Naive thymus-derived CD4-positive, alpha-beta T cell (primary cell): ENCODE results near the gene TTLL5. TPM values are rescaled to one million over a fixed set of nuclear protein-coding genes. Genes with fewer than 3 reads are reported as not detected.

Experiments
- ATAC-seq: fragments of 150-1000 bp; cut with Tn5 transposase; 2 replicates; pipeline ENCODE4 v1.10.0; 2021; ENCODE audit warnings: mild to moderate bottlenecking, moderate library complexity
- CTCF ChIA-PET: fragments of 350-600 bp; sonication (Branson Sonifier 250); formaldehyde crosslinking; loops from one replicate; lab custom pipeline; 2021; ENCODE audit warnings: antibody characterized with exemption; lab: Charles Lee
- POLR2A ChIA-PET: fragments of 350-600 bp; sonication (Branson Sonifier 250); formaldehyde crosslinking; loops from one replicate; lab custom pipeline; 2021; ENCODE audit warnings: antibody characterized with exemption, inconsistent platforms; lab: Charles Lee
- DNase-seq, 9 donors: peaks; one replicate each; pipeline versions ENCODE4 v3.0.0 to v3.0.0-alpha.2; 2020 to 2022; ENCODE audit warnings: mixed read lengths in 1 of 9
- H3K27ac ChIP-seq: one replicate; pipeline ENCODE4 v1.7.0; 2013; ENCODE audit warnings: mild to moderate bottlenecking, low read depth, low read length, moderate library complexity
- H3K27me3 ChIP-seq, 2 donors: one replicate each; pipeline ENCODE4 v1.7.0; 2013; ENCODE audit warnings: low read length in 2 of 2, mild to moderate bottlenecking in 2 of 2, moderate library complexity in 2 of 2; ENCODE audit not compliant: control insufficient read depth in 2 of 2, insufficient read depth in 2 of 2
- H3K36me3 ChIP-seq, 3 experiments: 1 replicate in 2 of 3; 2 replicates in 1 of 3; pipeline ENCODE4 v1.7.0; 2013; ENCODE audit warnings: low read length in 3 of 3, mild to moderate bottlenecking in 3 of 3, moderate library complexity in 1 of 3; ENCODE audit not compliant: insufficient read depth in 3 of 3, control insufficient read depth in 2 of 3
- H3K4me1 ChIP-seq, 2 donors: one replicate each; pipeline ENCODE4 v1.7.0; 2013; ENCODE audit warnings: low read length in 2 of 2, mild to moderate bottlenecking in 2 of 2, moderate library complexity in 1 of 2; ENCODE audit not compliant: control insufficient read depth in 2 of 2, insufficient read depth in 2 of 2
- H3K4me3 ChIP-seq: 2 replicates; pipeline ENCODE4 v1.7.0; 2013; ENCODE audit warnings: mild to moderate bottlenecking, low read length
- H3K9me3 ChIP-seq, 3 experiments: 1 replicate in 2 of 3; 2 replicates in 1 of 3; pipeline ENCODE4 v1.7.0; 2013; ENCODE audit warnings: low read length in 3 of 3; ENCODE audit not compliant: control insufficient read depth in 2 of 3
- H3K27ac Mint-ChIP-seq, 9 donors: one replicate each; pipeline ENCODE4 v1.8.0; 2020 to 2022; ENCODE audit warnings: mixed read lengths in 9 of 9, mild to moderate bottlenecking in 8 of 9, moderate library complexity in 5 of 9, inconsistent platforms in 2 of 9
- H3K27me3 Mint-ChIP-seq, 5 donors: one replicate each; pipeline ENCODE4 v1.8.0; 2021 to 2022; ENCODE audit warnings: mixed read lengths in 5 of 5, mild to moderate bottlenecking in 1 of 5
- H3K36me3 Mint-ChIP-seq, 5 donors: one replicate each; pipeline ENCODE4 v1.8.0; 2020 to 2022; ENCODE audit warnings: mixed read lengths in 5 of 5, mild to moderate bottlenecking in 3 of 5, inconsistent platforms in 1 of 5
- H3K4me1 Mint-ChIP-seq, 7 donors: one replicate each; pipeline ENCODE4 v1.8.0; 2020 to 2022; ENCODE audit warnings: mixed read lengths in 7 of 7, mild to moderate bottlenecking in 3 of 7, inconsistent platforms in 1 of 7
- H3K4me3 Mint-ChIP-seq, 10 donors: one replicate each; pipeline ENCODE4 v1.8.0; 2020 to 2022; ENCODE audit warnings: mild to moderate bottlenecking in 10 of 10, mixed read lengths in 10 of 10, moderate library complexity in 6 of 10, inconsistent platforms in 2 of 10
- H3K9me3 Mint-ChIP-seq, 11 donors: one replicate each; pipeline ENCODE4 v1.8.0; 2020 to 2022; ENCODE audit warnings: mixed read lengths in 11 of 11, mild to moderate bottlenecking in 4 of 11, inconsistent platforms in 1 of 11, moderate library complexity in 1 of 11
- intact Hi-C, 2 donors: fragments of 100-400 bp; cut with micrococcal nuclease; formaldehyde crosslinking; loops; one replicate each; pipeline ENCODE4 v1.15.1; 2023
- polyA plus RNA-seq, 2 donors: library from polyadenylated mRNA; unstranded; fragments of 300-500 nt; fragmentation: Illumina TruSeq; gene quantifications; one replicate each; pipeline ENCODE4 v1.2.3, GENCODE V29; 2021
- total RNA-seq, 6 experiments: library from RNA in 5 of 6; stranded (reverse) in 5 of 6; gene quantifications; 1 replicate in 5 of 6; 2 replicates in 1 of 6; pipeline ENCODE4 v1.2.3 and lab custom pipeline; 2021 to 2026

The TTLL5 gene
- total and polyA plus RNA-seq, 7 experiments from 2014 or later: 7.8 to 31.4 (median 21.5) TPM

- H3K27ac ChIP-seq: no peak overlapping the region
- POLR2A ChIA-PET: no interaction called here
Observed at GRCh38 chr14:75959031-75959430, 298.0 kb downstream of the TTLL5 start.

GRCh38 chr14:75960231-75960630 lies 299.2 kb downstream of the TTLL5 start:
- peaks cover 0 to 5% (median 0%) of the 10 kb centered on the region in 3 experiments for H3K36me3 ChIP-seq
- no peak overlapping the region for H3K27ac Mint-ChIP-seq
- H3K4me1 Mint-ChIP-seq: no peaks in the 10 kb centered on the region
- H3K27me3 Mint-ChIP-seq: no peaks in the 10 kb centered on the region
- H3K27me3 ChIP-seq: no peaks in the 10 kb centered on the region
- no peak for DNase-seq
- no peaks in the 10 kb centered on the region for H3K9me3 Mint-ChIP-seq
- ATAC-seq: no peak
- no peaks in the 10 kb centered on the region for H3K9me3 ChIP-seq
- no peak overlapping the region for H3K4me3 Mint-ChIP-seq
- CTCF ChIA-PET: no interaction called here
- H3K4me1 ChIP-seq: no peaks in the 10 kb centered on the region
- no peak overlapping the region for H3K4me3 ChIP-seq
- POLR2A ChIA-PET: no interaction called here
- H3K27ac ChIP-seq: no peak overlapping the region
- H3K36me3 Mint-ChIP-seq: peaks cover 0 to 48% (median 24%) of the 10 kb centered on the region in 5 donors
- intact Hi-C loops: no loop called here

More at GRCh38 chr14:75959031-75959430, 298.0 kb downstream of the TTLL5 start:
- no peak overlapping the region for H3K4me3 Mint-ChIP-seq
- intact Hi-C loops: no loop called here
- Histone ChIP-seq H3K4me3 (no peak overlapping the region), H3K27me3 (no peaks in the 10 kb centered on the region), H3K4me1 (no peaks in the 10 kb centered on the region), H3K36me3 (no peaks in the 10 kb centered on the region), H3K9me3 (no peaks in the 10 kb centered on the region)
- H3K36me3 Mint-ChIP-seq: peaks cover 0 to 46% (median 19%) of the 10 kb centered on the region in 5 donors
- H3K9me3 Mint-ChIP-seq: no peaks in the 10 kb centered on the region
- no peaks in the 10 kb centered on the region for H3K4me1 Mint-ChIP-seq
- no peak for DNase-seq
- no peaks in the 10 kb centered on the region for H3K27me3 Mint-ChIP-seq
- ATAC-seq: no peak
- no peak overlapping the region for H3K27ac Mint-ChIP-seq
- CTCF ChIA-PET: interaction anchor here (0.7 kb wide), 1 partner anchor 33 kb away, joined by 5 read pairs; no protein-coding TSS in a partner anchor

GRCh38 chr14:75961662-75962061 lies 300.6 kb downstream of the TTLL5 start:
- intact Hi-C loops: no loop called here
- Mint-ChIP-seq H3K27ac (no peak overlapping the region), H3K36me3 (peaks cover 0 to 61% (median 36%) of the 10 kb centered on the region in 5 donors), H3K4me3 (no peak overlapping the region), H3K27me3 (no peaks in the 10 kb centered on the region), H3K9me3 (no peaks in the 10 kb centered on the region), H3K4me1 (peaks cover 0 to 1% (median 0%) of the 10 kb centered on the region in 7 donors)
- H3K27me3 ChIP-seq: no peaks in the 10 kb centered on the region
- ATAC-seq: no peak
- no peaks in the 10 kb centered on the region for H3K4me1 ChIP-seq
- DNase-seq: no peak
- H3K27ac ChIP-seq: no peak overlapping the region
- H3K36me3 ChIP-seq: peaks cover 0 to 11% (median 0%) of the 10 kb centered on the region in 3 experiments
- POLR2A ChIA-PET: no interaction called here
- CTCF ChIA-PET: no interaction called here
- no peak overlapping the region for H3K4me3 ChIP-seq
- H3K9me3 ChIP-seq: no peaks in the 10 kb centered on the region

GRCh38 chr14:75967866-75968265 lies 306.8 kb downstream of the TTLL5 start:
- ATAC-seq: no peak
- intact Hi-C loops: no loop called here
- DNase-seq: no peak
- H3K27me3 Mint-ChIP-seq: no peaks in the 10 kb centered on the region
- H3K4me3 Mint-ChIP-seq: no peak overlapping the region
- ChIA-PET POLR2A (no interaction called here), CTCF (no interaction called here)
- Histone ChIP-seq H3K27ac (no peak overlapping the region), H3K9me3 (no peaks in the 10 kb centered on the region), H3K36me3 (peaks cover 0 to 14% (median 0%) of the 10 kb centered on the region in 3 experiments), H3K27me3 (no peaks in the 10 kb centered on the region), H3K4me1 (no peaks in the 10 kb centered on the region), H3K4me3 (no peak overlapping the region)
- peaks cover 0 to 45% (median 23%) of the 10 kb centered on the region in 5 donors for H3K36me3 Mint-ChIP-seq
- H3K27ac Mint-ChIP-seq: no peak overlapping the region
- H3K9me3 Mint-ChIP-seq: no peaks in the 10 kb centered on the region
- peaks cover 0 to 1% (median 0%) of the 10 kb centered on the region in 7 donors for H3K4me1 Mint-ChIP-seq

GRCh38 chr14:75968456-75968855 lies 307.4 kb downstream of the TTLL5 start:
- no peaks in the 10 kb centered on the region for H3K9me3 ChIP-seq
- ATAC-seq: no peak
- peaks cover 0 to 14% (median 0%) of the 10 kb centered on the region in 3 experiments for H3K36me3 ChIP-seq
- no peak overlapping the region for H3K27ac ChIP-seq
- ChIA-PET CTCF (no interaction called here), POLR2A (no interaction called here)
- H3K4me1 ChIP-seq: no peaks in the 10 kb centered on the region
- no peak overlapping the region for H3K27ac Mint-ChIP-seq
- peaks cover 0 to 42% (median 23%) of the 10 kb centered on the region in 5 donors for H3K36me3 Mint-ChIP-seq
- H3K4me1 Mint-ChIP-seq: peaks cover 0 to 1% (median 0%) of the 10 kb centered on the region in 7 donors
- no peaks in the 10 kb centered on the region for H3K27me3 Mint-ChIP-seq
- DNase-seq: no peak
- no peaks in the 10 kb centered on the region for H3K27me3 ChIP-seq
- intact Hi-C loops: no loop called here
- no peak overlapping the region for H3K4me3 Mint-ChIP-seq
- H3K9me3 Mint-ChIP-seq: no peaks in the 10 kb centered on the region
- no peak overlapping the region for H3K4me3 ChIP-seq

- Mint-ChIP-seq H3K4me3 (no peak overlapping the region), H3K36me3 (peaks cover 0 to 38% (median 22%) of the 10 kb centered on the region in 5 donors), H3K27ac (no peak overlapping the region), H3K27me3 (no peaks in the 10 kb centered on the region), H3K4me1 (peaks cover 0 to 1% (median 0%) of the 10 kb centered on the region in 7 donors), H3K9me3 (no peaks in the 10 kb centered on the region)
- H3K27me3 ChIP-seq: no peaks in the 10 kb centered on the region
- peaks cover 0 to 14% (median 0%) of the 10 kb centered on the region in 3 experiments for H3K36me3 ChIP-seq
- CTCF ChIA-PET: interaction anchor here (0.8 kb wide), 1 partner anchor 18 kb away, joined by 4 read pairs; no protein-coding TSS in a partner anchor
- no peaks in the 10 kb centered on the region for H3K4me1 ChIP-seq
- ATAC-seq: no peak
- intact Hi-C loops: no loop called here
- H3K9me3 ChIP-seq: no peaks in the 10 kb centered on the region
- H3K4me3 ChIP-seq: no peak overlapping the region
- H3K27ac ChIP-seq: no peak overlapping the region
- no peak for DNase-seq
- POLR2A ChIA-PET: no interaction called here
Observed at GRCh38 chr14:75969126-75969525, 308.1 kb downstream of the TTLL5 start.

- POLR2A ChIA-PET: no interaction called here
- DNase-seq (no peak), ATAC-seq (no peak)
- Mint-ChIP-seq H3K36me3 (peaks cover 0 to 34% (median 19%) of the 10 kb centered on the region in 5 donors), H3K9me3 (no peaks in the 10 kb centered on the region), H3K27ac (no peak overlapping the region), H3K27me3 (no peaks in the 10 kb centered on the region), H3K4me3 (no peak overlapping the region), H3K4me1 (peaks cover 0 to 1% (median 0%) of the 10 kb centered on the region in 7 donors)
- no peaks in the 10 kb centered on the region for H3K4me1 ChIP-seq
- intact Hi-C loops: no loop called here
- no peak overlapping the region for H3K27ac ChIP-seq
- peaks cover 0 to 12% (median 0%) of the 10 kb centered on the region in 3 experiments for H3K36me3 ChIP-seq
- no peaks in the 10 kb centered on the region for H3K9me3 ChIP-seq
- H3K4me3 ChIP-seq: no peak overlapping the region
- H3K27me3 ChIP-seq: no peaks in the 10 kb centered on the region
- CTCF ChIA-PET: interaction anchor here (0.6 to 0.8 kb wide), 2 partner anchors 19 to 359 kb away, joined by 3 to 4 read pairs; no protein-coding TSS in a partner anchor
Observed at GRCh38 chr14:75969891-75970290, 308.8 kb downstream of the TTLL5 start.
